H9 (cell line): Measurements from ENCODE around the gene PLB1. TPM values are rescaled to one million over a fixed set of nuclear protein-coding genes. Genes with fewer than 3 reads are reported as not detected.

Experiments used
- DNase-seq: peaks from one replicate; pipeline ENCODE4 v3.0.0-alpha.2; 2017
- H2AFZ ChIP-seq: one replicate; pipeline ENCODE4 v1.6.1; 2013; ENCODE audit warnings: mild to moderate bottlenecking, low read length, control low read depth, moderate library complexity
- H2AK5ac ChIP-seq: 2 replicates; pipeline ENCODE4 v1.6.1; 2013; ENCODE audit warnings: low read length, control low read depth, mixed read lengths; ENCODE audit not compliant: insufficient read length
- H2BK120ac ChIP-seq: one replicate; pipeline ENCODE4 v1.6.1; 2013; ENCODE audit warnings: low read depth, mild to moderate bottlenecking, low read length, control low read depth, inconsistent platforms; ENCODE audit not compliant: poor library complexity, severe bottlenecking
- H2BK12ac ChIP-seq: 2 replicates; pipeline ENCODE4 v1.6.1; 2013; ENCODE audit warnings: low read length, control low read depth, mixed read lengths, low read depth; ENCODE audit not compliant: insufficient read length
- H2BK15ac ChIP-seq: 2 replicates; pipeline ENCODE4 v1.6.1; 2013; ENCODE audit warnings: low read depth, low read length, control low read depth
- H2BK20ac ChIP-seq: one replicate; pipeline ENCODE4 v1.6.1; 2013; ENCODE audit warnings: low read depth, mild to moderate bottlenecking, low read length, control low read depth, inconsistent platforms; ENCODE audit not compliant: poor library complexity, severe bottlenecking
- H2BK5ac ChIP-seq: 2 replicates; pipeline ENCODE4 v1.6.1; 2013; ENCODE audit warnings: low read length, control low read depth, mixed read lengths; ENCODE audit not compliant: insufficient read length
- H3K14ac ChIP-seq: 2 replicates; pipeline ENCODE4 v1.6.1; 2013; ENCODE audit warnings: low read length, control low read depth; ENCODE audit not compliant: insufficient read depth
- H3K18ac ChIP-seq: 2 replicates; pipeline ENCODE4 v1.6.1; 2013; ENCODE audit warnings: low read depth, mild to moderate bottlenecking, mixed read lengths, low read length, control low read depth; ENCODE audit not compliant: insufficient read length
- H3K23ac ChIP-seq: 2 replicates; pipeline ENCODE4 v1.6.1; 2013; ENCODE audit warnings: low read length, control low read depth, mixed read lengths, low read depth; ENCODE audit not compliant: insufficient read length
- H3K23me2 ChIP-seq: 2 replicates; pipeline ENCODE4 v1.6.1; 2013; ENCODE audit warnings: low read depth, mild to moderate bottlenecking, mixed read lengths, low read length, control low read depth; ENCODE audit not compliant: insufficient read length, poor library complexity, severe bottlenecking
- H3K27ac ChIP-seq: 2 replicates; pipeline ENCODE4 v1.5.1; 2013; ENCODE audit warnings: low read length, control low read depth, mixed read lengths, low read depth; ENCODE audit not compliant: insufficient read length
- H3K27me3 ChIP-seq: 2 replicates; pipeline ENCODE4 v1.6.1; 2013; ENCODE audit warnings: low read length, control low read depth, inconsistent platforms; ENCODE audit not compliant: insufficient read depth
- H3K4ac ChIP-seq: 2 replicates; pipeline ENCODE4 v1.6.1; 2013; ENCODE audit warnings: low read depth, mild to moderate bottlenecking, control low read depth, inconsistent platforms, low read length, moderate library complexity
- H3K4me1 ChIP-seq: 2 replicates; pipeline ENCODE4 v1.6.1; 2013; ENCODE audit warnings: low read length, control low read depth, inconsistent platforms; ENCODE audit not compliant: insufficient read depth
- H3K4me2 ChIP-seq: 2 replicates; pipeline ENCODE4 v1.6.1; 2013; ENCODE audit warnings: low read length, control low read depth, mixed read lengths; ENCODE audit not compliant: insufficient read length, insufficient read depth
- H3K56ac ChIP-seq: 2 replicates; pipeline ENCODE4 v1.6.1; 2013; ENCODE audit warnings: low read depth, mild to moderate bottlenecking, mixed read lengths, low read length, control low read depth; ENCODE audit not compliant: insufficient read length
- H3K79me1 ChIP-seq: 2 replicates; pipeline ENCODE4 v1.6.1; 2013; ENCODE audit warnings: low read depth, mild to moderate bottlenecking, moderate library complexity, low read length, control low read depth, inconsistent platforms; ENCODE audit not compliant: insufficient read depth, poor library complexity, severe bottlenecking
- H3K79me2 ChIP-seq: 2 replicates; pipeline ENCODE4 v1.6.1; 2013; ENCODE audit warnings: low read length, control low read depth, inconsistent platforms; ENCODE audit not compliant: insufficient read depth
- H3K9ac ChIP-seq: 2 replicates; pipeline ENCODE4 v1.6.1; 2013; ENCODE audit warnings: low read length, control low read depth, mixed read lengths; ENCODE audit not compliant: insufficient read length; ENCODE audit errors: extremely low read depth
- H3K9me3 ChIP-seq: one replicate; pipeline ENCODE4 v1.6.1; 2013; ENCODE audit warnings: low read depth, low read length, inconsistent platforms; ENCODE audit not compliant: control insufficient read depth
- H3T11ph ChIP-seq: one replicate; pipeline ENCODE4 v1.6.1; 2013; ENCODE audit warnings: mild to moderate bottlenecking, low read length, control low read depth, inconsistent platforms
- H4K20me1 ChIP-seq: one replicate; pipeline ENCODE4 v1.6.1; 2013; ENCODE audit not compliant: control insufficient read depth, insufficient read length, insufficient read depth
- H4K5ac ChIP-seq: 2 replicates; pipeline ENCODE4 v1.6.1; 2013; ENCODE audit warnings: low read depth, mild to moderate bottlenecking, mixed read lengths, low read length, control low read depth; ENCODE audit not compliant: insufficient read length
- H4K8ac ChIP-seq: replicated peaks from 2 replicates; pipeline ENCODE4 v1.6.1; 2013; ENCODE audit warnings: low read length, control low read depth, mixed read lengths, low read depth; ENCODE audit not compliant: insufficient read length
- H4K91ac ChIP-seq: 2 replicates; pipeline ENCODE4 v1.6.1; 2013; ENCODE audit warnings: low read depth, mild to moderate bottlenecking, moderate library complexity, mixed read lengths, low read length, control low read depth; ENCODE audit not compliant: insufficient read length
- H3K27ac Mint-ChIP-seq, 3 experiments: 2 replicates in 2 of 3; 3 replicates in 1 of 3; pipeline ENCODE4 v1.8.0; 2020 to 2021; ENCODE audit warnings: mixed read lengths in 3 of 3, mild to moderate bottlenecking in 1 of 3, moderate library complexity in 1 of 3
- H3K27me3 Mint-ChIP-seq: 2 replicates; pipeline ENCODE4 v1.8.0; 2021; ENCODE audit warnings: low read depth, mild to moderate bottlenecking, moderate library complexity, mixed read lengths
- H3K36me3 Mint-ChIP-seq, 3 experiments: 2 replicates in 2 of 3; 3 replicates in 1 of 3; pipeline ENCODE4 v1.8.0; 2020 to 2021; ENCODE audit warnings: low read depth in 3 of 3, mixed read lengths in 3 of 3; ENCODE audit not compliant: insufficient read depth in 1 of 3
- H3K4me1 Mint-ChIP-seq, 2 experiments: 2 replicates each; pipeline ENCODE4 v1.8.0; 2020; ENCODE audit warnings: mixed read lengths in 2 of 2
- H3K4me3 Mint-ChIP-seq, 2 experiments: 2 replicates in 1 of 2; 3 replicates in 1 of 2; pipeline ENCODE4 v1.8.0; 2020 to 2021; ENCODE audit warnings: mild to moderate bottlenecking in 2 of 2, mixed read lengths in 2 of 2, moderate library complexity in 1 of 2
- H3K9me3 Mint-ChIP-seq, 2 experiments: 2 replicates in 1 of 2; 3 replicates in 1 of 2; pipeline ENCODE4 v1.8.0; 2020; ENCODE audit warnings: mild to moderate bottlenecking in 2 of 2, mixed read lengths in 2 of 2, moderate library complexity in 1 of 2
- total RNA-seq: library from RNA; stranded (reverse); gene quantifications from 2 replicates; pipeline ENCODE4 v1.2.1, GENCODE V29; 2021
- TF ChIP-seq, protein P1 (sequence below): fragments of 200-600 bp; sonication (generic); conservative IDR thresholded peaks from 3 replicates; pipeline ENCODE4 v1.8.0; 2021; ENCODE audit warnings: antibody characterized with exemption, mild to moderate bottlenecking

Gene PLB1
- total RNA-seq, 1 experiment from 2014 or later: not detected

DNA sequence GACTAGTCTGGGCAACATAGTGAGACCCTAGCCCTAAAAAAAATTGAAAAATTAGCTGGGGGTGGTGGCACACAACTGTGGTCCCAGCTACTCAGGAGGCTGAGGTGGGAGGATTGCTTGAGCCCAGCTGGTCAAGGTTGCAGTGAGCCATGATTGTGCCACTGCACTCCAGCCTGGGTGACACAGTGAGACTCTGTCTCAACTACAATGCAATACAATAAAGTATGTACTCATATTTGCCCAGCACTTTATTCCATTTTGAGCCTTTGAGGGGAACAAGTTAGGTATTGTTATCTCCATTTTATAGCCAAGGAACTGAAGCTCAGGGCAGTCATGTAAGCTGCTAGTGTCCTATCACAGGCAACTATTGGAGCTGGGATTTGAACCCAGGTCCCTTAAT, 49.3 kb upstream of the PLB1 start:
- H3K27me3 ChIP-seq: no peaks in the 10 kb centered on the region
- H3K4me2 ChIP-seq: no peak overlapping the region
- H3K27me3 Mint-ChIP-seq: peaks cover 5% of the 10 kb centered on the region
- no peak overlapping the region for H3K27ac ChIP-seq
- H4K91ac ChIP-seq: no peak overlapping the region
- no peaks in the 10 kb centered on the region for H3K79me2 ChIP-seq
- H2AFZ ChIP-seq: no peak overlapping the region
- H3K79me1 ChIP-seq: no peaks in the 10 kb centered on the region
- no peak overlapping the region for H3T11ph ChIP-seq
- no peak overlapping the region for H3K56ac ChIP-seq
- no peak overlapping the region for H4K8ac ChIP-seq
- peaks cover 7 to 9% of the 10 kb centered on the region in 2 experiments for H3K4me1 Mint-ChIP-seq
- no peak overlapping the region for H3K9ac ChIP-seq
- H4K20me1 ChIP-seq: no peaks in the 10 kb centered on the region
- no peak overlapping the region for H2BK20ac ChIP-seq
- H2AK5ac ChIP-seq: no peak overlapping the region
- no peak overlapping the region for H3K18ac ChIP-seq
- TF ChIP-seq, protein P1, sequence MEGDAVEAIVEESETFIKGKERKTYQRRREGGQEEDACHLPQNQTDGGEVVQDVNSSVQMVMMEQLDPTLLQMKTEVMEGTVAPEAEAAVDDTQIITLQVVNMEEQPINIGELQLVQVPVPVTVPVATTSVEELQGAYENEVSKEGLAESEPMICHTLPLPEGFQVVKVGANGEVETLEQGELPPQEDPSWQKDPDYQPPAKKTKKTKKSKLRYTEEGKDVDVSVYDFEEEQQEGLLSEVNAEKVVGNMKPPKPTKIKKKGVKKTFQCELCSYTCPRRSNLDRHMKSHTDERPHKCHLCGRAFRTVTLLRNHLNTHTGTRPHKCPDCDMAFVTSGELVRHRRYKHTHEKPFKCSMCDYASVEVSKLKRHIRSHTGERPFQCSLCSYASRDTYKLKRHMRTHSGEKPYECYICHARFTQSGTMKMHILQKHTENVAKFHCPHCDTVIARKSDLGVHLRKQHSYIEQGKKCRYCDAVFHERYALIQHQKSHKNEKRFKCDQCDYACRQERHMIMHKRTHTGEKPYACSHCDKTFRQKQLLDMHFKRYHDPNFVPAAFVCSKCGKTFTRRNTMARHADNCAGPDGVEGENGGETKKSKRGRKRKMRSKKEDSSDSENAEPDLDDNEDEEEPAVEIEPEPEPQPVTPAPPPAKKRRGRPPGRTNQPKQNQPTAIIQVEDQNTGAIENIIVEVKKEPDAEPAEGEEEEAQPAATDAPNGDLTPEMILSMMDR: no peak
- no peak overlapping the region for H3K4me3 Mint-ChIP-seq
- no peaks in the 10 kb centered on the region for H3K4me1 ChIP-seq
- H2BK120ac ChIP-seq: no peak overlapping the region
- H3K36me3 Mint-ChIP-seq: no peaks in the 10 kb centered on the region
- H2BK12ac ChIP-seq: no peak overlapping the region
- no peak overlapping the region for H4K5ac ChIP-seq
- no peaks in the 10 kb centered on the region; a peak in 1 of 5 replicates for H3K9me3 Mint-ChIP-seq
- no peaks in the 10 kb centered on the region for H3K9me3 ChIP-seq
- no peak overlapping the region for H3K27ac Mint-ChIP-seq
- H2BK15ac ChIP-seq: no peak overlapping the region
- H3K23ac ChIP-seq: no peak overlapping the region
- H3K23me2 ChIP-seq: no peaks in the 10 kb centered on the region
- no peak overlapping the region for H3K14ac ChIP-seq
- DNase-seq: no peak
- no peak overlapping the region for H2BK5ac ChIP-seq
- no peak overlapping the region for H3K4ac ChIP-seq
